ENCODE data around the gene THNSL1.
"Not testable (repeated sequence)": the region's sequence is repeated elsewhere in the genome, so short reads cannot be mapped to it uniquely, and the experiment has no call there.

Gene THNSL1, protein sequence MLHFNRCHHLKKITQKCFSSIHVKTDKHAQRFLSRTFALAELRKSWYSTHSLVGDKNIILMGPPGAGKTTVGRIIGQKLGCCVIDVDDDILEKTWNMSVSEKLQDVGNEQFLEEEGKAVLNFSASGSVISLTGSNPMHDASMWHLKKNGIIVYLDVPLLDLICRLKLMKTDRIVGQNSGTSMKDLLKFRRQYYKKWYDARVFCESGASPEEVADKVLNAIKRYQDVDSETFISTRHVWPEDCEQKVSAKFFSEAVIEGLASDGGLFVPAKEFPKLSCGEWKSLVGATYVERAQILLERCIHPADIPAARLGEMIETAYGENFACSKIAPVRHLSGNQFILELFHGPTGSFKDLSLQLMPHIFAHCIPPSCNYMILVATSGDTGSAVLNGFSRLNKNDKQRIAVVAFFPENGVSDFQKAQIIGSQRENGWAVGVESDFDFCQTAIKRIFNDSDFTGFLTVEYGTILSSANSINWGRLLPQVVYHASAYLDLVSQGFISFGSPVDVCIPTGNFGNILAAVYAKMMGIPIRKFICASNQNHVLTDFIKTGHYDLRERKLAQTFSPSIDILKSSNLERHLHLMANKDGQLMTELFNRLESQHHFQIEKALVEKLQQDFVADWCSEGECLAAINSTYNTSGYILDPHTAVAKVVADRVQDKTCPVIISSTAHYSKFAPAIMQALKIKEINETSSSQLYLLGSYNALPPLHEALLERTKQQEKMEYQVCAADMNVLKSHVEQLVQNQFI

GRCh38 chr10:25016376-25017153 lies at the start of gene THNSL1:
Gene THNSL1 (plus strand): TSS chr10:25016612. CDS start chr10:25023224, 6,612 bp downstream.
- peak; percentile 95 to 96 for DNase-seq (ENCODE audit: low read depth in 1 of 2, low spot score in 1 of 2)

DNA sequence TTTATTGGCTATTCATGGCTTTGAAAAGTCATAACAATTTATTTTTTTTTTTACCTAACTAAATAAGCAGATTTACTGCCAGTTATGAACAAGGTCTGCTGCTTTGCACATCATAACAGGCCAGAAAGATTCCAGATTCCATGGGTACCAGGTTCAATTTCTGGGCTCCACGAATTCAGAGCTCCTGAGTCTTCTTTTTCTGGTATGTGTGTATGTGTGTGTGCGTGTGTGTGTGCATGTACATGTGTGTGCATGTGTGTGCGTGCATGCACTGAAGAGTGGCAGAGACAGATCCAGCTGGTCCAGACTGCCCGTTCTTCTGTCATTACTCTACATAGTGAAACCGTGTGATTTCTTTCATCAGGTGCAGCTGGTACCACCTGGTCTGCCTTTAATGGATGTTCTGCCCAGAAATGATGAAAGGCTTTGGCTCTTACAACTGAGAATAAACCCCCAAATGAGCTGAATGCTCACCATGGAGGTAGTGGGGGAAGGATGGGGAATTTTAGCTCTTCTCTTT lies 49.4 kb upstream of the THNSL1 start:
- DNase-seq (ENCODE audit: low read depth in 1 of 2, low spot score in 1 of 2) = no peak

DNA sequence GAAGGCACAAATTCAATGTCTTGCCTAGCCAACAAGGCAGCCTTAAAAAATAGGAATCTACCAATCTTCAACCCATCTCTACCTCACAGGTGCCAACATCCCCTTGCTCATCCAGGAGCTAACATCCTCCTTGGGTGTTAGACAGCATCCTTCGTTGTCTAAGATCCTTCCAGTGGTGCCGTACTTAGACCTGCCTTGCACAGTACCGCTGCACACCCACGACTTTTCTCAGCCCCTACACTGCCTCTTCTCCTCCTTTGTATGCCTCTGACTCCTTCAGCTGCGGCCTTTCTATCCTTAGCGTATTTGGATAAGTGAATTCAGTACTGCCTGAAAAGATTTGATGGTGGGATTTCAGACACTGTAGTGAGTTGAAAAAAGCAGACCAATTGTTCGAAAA lies 48.1 kb upstream of the THNSL1 start:
- no peak for DNase-seq (ENCODE audit: low read depth in 1 of 2, low spot score in 1 of 2)

GRCh38 chr10:24968951-24969350 lies 47.5 kb upstream of the THNSL1 start:
- not testable (repeated sequence) for DNase-seq (ENCODE audit: low read depth in 1 of 2, low spot score in 1 of 2)

GRCh38 chr10:24969841-24970281 lies 46.6 kb upstream of the THNSL1 start:
- DNase-seq (ENCODE audit: low read depth in 1 of 2, low spot score in 1 of 2) = no peak

GRCh38 chr10:24971374-24971773 lies 45.0 kb upstream of the THNSL1 start:
- no peak for DNase-seq (ENCODE audit: low read depth in 1 of 2, low spot score in 1 of 2)

GRCh38 chr10:24973163-24973562 lies 43.2 kb upstream of the THNSL1 start:
- no peak for DNase-seq (ENCODE audit: low read depth in 1 of 2, low spot score in 1 of 2)

DNA sequence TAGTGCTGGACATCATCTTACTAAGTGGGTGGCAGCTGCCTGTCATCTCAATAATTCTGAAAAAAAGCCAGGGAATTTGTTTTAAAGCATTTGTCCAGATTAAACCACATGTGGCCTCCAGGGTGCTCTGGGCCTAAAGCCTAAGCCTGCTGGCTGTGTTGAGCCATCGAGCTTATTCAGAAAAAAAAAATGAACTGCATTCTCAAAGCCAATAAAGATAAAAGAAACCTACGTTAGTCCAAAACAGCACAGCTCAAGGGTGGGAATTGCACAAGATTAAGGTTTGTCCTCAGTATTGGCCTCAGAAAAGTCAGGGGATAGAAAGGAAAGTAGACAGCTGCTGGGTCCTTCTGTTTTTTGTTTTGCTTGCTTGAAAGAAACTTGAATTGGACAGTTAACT lies 41.4 kb upstream of the THNSL1 start:
- DNase-seq (ENCODE audit: low read depth in 1 of 2, low spot score in 1 of 2) = no peak

DNA sequence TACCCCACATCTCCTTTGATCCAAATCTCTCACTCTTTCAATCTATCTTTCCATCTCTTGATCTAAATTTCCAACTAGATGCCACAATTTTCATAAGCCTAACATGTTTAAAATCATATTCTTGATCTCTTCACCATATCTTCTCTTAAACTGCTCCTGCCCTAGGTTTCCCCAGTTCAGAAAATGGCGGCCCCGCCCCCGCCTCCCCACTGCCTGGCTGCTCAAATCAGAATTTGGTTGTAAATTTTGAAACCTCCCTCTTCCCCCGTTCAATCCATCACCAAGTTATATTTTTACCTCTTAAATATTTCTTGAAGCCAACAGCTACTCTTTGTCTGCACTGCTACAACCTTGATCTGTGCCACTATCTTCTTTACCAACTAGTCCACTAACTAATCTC lies 36.7 kb upstream of the THNSL1 start:
- DNase-seq (ENCODE audit: low read depth in 1 of 2, low spot score in 1 of 2) = no peak

- no peak for DNase-seq (ENCODE audit: low read depth in 1 of 2, low spot score in 1 of 2)
Measured at GRCh38 chr10:24981161-24981710, 35.2 kb upstream of the THNSL1 start.

DNA sequence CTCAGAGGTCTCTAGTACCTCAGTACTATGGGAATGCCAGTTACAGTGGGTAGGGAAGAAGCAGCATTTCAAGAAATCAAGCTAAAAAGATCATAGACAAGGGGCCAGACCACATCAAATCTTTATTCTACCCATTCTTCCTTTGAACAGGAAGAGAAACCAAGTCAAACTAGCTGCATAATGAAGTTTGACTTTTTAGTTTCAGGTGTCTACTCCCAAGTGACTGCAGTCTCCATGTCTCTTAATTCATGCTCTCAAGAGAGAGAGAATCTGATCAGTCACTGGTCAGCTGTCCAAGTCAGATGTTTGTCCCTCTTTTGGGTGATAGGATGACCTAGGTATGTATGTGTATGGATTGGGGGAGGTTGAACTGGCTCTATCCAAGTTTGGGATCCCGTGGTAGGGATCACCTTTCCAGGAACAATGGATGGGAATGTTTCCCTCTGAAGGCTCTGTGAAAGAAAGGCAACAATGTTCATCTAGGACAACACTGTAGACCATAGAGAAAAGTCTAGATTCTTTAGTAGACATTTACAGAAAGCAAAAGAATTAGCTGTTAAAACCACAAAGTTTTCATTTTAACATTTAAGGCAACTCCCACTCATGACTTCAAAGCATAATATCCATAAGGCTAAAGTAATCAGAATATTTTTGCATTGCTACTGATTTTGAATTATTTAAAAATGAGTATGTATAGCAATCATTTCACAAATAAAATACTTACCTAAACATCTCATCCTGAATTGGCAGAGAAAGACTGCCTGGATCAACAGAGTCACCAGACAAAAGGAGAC lies 33.9 kb upstream of the THNSL1 start:
- no peak for DNase-seq (ENCODE audit: low read depth in 1 of 2, low spot score in 1 of 2)

- DNase-seq (ENCODE audit: low read depth in 1 of 2, low spot score in 1 of 2) = no peak
Measured at GRCh38 chr10:24983130-24983529, 33.3 kb upstream of the THNSL1 start.

DNA sequence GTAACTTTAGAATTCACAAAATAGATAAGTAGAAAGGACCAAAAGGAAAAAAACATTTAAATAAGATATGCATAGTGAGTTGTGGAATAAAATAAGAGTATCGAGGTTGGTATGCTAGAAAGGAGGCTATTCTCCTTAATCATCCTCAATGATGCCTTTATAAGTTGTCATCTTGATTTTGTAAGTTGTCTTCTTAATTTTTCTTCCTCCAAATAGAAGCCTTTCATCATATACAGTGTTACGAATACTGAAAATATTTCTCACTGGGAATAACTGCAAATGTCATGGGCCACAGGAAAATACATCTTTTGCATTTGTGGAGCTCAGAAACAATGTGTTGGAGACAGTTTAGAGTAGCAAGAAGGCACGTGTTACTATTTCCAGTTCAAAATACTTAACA lies 32.5 kb upstream of the THNSL1 start:
- no peak for DNase-seq (ENCODE audit: low read depth in 1 of 2, low spot score in 1 of 2)

- DNase-seq (ENCODE audit: low read depth in 1 of 2, low spot score in 1 of 2) = no peak
Measured at GRCh38 chr10:24984906-24985305, 31.5 kb upstream of the THNSL1 start.

- no peak for DNase-seq (ENCODE audit: low read depth in 1 of 2, low spot score in 1 of 2)
Measured at GRCh38 chr10:24988831-24989640, 27.4 kb upstream of the THNSL1 start.

- no peak for DNase-seq (ENCODE audit: low read depth in 1 of 2, low spot score in 1 of 2)
Measured at GRCh38 chr10:24989867-24990266, 26.5 kb upstream of the THNSL1 start.

DNA sequence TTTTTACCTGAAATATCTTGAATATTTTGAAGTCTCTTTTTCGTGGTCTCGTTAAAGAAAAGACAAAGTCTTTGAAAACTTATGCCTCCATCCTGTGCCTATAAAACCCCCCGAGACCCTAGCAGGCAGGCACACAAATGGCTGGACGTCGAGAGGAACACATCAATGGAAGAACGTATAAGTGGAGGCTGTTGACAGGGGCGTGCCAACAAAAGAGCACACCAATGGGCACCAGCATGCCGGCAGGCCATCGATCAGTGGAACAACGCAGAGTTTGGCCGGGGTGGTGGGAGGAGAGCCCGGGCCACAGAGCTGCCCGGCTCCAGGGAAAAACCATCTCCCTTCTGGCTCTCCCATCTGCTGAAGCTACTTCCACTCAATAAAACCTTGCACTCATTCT lies 25.1 kb upstream of the THNSL1 start:
- DNase-seq (ENCODE audit: low read depth in 1 of 2, low spot score in 1 of 2) = no peak

DNA sequence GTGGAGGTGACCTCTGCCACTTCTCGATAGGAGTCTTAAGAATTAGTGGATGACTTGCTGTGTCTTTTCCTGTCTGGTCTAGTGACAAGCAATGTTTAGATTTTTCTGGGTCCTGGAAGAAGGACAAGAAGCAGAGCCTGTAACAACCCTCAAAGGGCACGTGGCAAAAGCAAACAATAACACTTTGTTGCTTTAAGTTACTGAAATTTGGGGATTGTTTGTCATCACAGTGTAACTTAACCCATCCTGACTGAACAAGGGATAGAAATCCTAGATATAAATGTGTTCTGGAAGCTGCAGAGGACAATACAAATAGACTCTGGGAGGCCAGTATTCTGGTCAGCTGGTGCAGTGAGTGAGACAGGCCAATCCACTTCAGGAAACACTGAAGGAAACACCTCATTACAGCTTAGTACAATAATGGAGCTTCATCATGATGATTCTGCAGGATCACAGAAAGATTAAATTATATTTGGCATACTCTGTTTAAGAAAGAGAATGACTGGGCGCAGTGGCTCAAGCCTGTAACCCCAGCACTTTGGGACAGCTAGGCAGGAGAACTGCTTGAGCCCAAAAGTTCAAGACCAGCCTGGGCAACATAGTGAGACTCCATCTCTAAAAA lies 23.8 kb upstream of the THNSL1 start:
- DNase-seq (ENCODE audit: low read depth in 1 of 2, low spot score in 1 of 2) = no peak
